Activated CD4-positive, alpha-beta memory T cell treated with anti-CD3 and anti-CD28 coated beads for 36 hours (primary cell): Measurements from ENCODE around the gene ROR2. TPM values are rescaled to one million over a fixed set of nuclear protein-coding genes. Genes with fewer than 3 reads are reported as not detected.
"Not testable (repeated sequence)": the region's sequence is repeated elsewhere in the genome, so short reads cannot be mapped to it uniquely, and the experiment has no call there.

ENCODE experiments used
- CTCF ChIA-PET: fragments of 350-600 bp; sonication (Branson Sonifier 250); formaldehyde crosslinking; loops from one replicate; lab custom pipeline; 2021; ENCODE audit warnings: antibody characterized with exemption, inconsistent platforms; lab: Charles Lee
- POLR2A ChIA-PET: fragments of 350-600 bp; sonication (Branson Sonifier 250); formaldehyde crosslinking; loops from one replicate; lab custom pipeline; 2021; ENCODE audit warnings: antibody characterized with exemption; lab: Charles Lee
- DNase-seq: peaks from one replicate; pipeline ENCODE4 v3.0.0-alpha.2; 2020
- H3K27ac Mint-ChIP-seq: one replicate; pipeline ENCODE4 v1.8.0; 2021; ENCODE audit warnings: mixed read lengths
- H3K27me3 Mint-ChIP-seq: one replicate; pipeline ENCODE4 v1.8.0; 2021; ENCODE audit warnings: mixed read lengths
- H3K36me3 Mint-ChIP-seq: one replicate; pipeline ENCODE4 v1.8.0; 2021; ENCODE audit warnings: mixed read lengths
- H3K4me1 Mint-ChIP-seq: one replicate; pipeline ENCODE4 v1.8.0; 2021; ENCODE audit warnings: low read depth, mixed read lengths
- H3K4me3 Mint-ChIP-seq: one replicate; pipeline ENCODE4 v1.8.0; 2021; ENCODE audit warnings: mild to moderate bottlenecking, mixed read lengths
- H3K9me3 Mint-ChIP-seq: one replicate; pipeline ENCODE4 v1.8.0; 2021; ENCODE audit warnings: mixed read lengths
- intact Hi-C: fragments of 100-400 bp; cut with micrococcal nuclease; formaldehyde crosslinking; loops from one replicate; pipeline ENCODE4 v1.15.1; 2023
- total RNA-seq, 2 experiments: library from RNA; stranded (reverse); gene quantifications; one replicate each; pipeline ENCODE4 v1.2.3, GENCODE V29; 2021

Gene ROR2
- total RNA-seq, 2 experiments from 2014 or later = 0.05 to 0.31 TPM

DNA sequence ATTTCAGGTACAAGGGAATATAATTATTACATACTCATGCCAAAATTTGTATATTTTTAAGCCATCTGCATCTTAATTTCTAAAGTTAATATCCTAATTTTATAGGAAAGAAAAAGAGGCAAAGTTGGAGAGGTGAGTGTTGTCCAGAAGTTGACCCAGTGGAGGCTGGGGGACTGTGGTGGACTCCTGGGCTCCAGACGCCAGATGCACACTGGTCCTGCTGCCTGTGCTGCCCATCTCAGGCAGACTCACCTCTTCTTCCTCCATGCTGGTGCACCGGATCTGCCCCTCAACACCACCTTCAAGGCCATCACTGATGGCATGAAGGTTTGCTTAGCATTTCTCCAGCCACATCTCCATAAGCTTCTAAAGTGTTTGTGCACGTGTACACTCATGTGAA, 305.6 kb downstream of the ROR2 start:
- peaks cover 8% of the 10 kb centered on the region for H3K9me3 Mint-ChIP-seq
- no peak overlapping the region for H3K4me3 Mint-ChIP-seq
- ChIA-PET CTCF (no interaction called here), POLR2A (no interaction called here)
- peaks cover 9% of the 10 kb centered on the region for H3K27me3 Mint-ChIP-seq
- H3K27ac Mint-ChIP-seq = no peak overlapping the region
- H3K4me1 Mint-ChIP-seq = no peaks in the 10 kb centered on the region
- DNase-seq = no peak
- intact Hi-C loops = no loop called here
- H3K36me3 Mint-ChIP-seq = no peaks in the 10 kb centered on the region

DNA sequence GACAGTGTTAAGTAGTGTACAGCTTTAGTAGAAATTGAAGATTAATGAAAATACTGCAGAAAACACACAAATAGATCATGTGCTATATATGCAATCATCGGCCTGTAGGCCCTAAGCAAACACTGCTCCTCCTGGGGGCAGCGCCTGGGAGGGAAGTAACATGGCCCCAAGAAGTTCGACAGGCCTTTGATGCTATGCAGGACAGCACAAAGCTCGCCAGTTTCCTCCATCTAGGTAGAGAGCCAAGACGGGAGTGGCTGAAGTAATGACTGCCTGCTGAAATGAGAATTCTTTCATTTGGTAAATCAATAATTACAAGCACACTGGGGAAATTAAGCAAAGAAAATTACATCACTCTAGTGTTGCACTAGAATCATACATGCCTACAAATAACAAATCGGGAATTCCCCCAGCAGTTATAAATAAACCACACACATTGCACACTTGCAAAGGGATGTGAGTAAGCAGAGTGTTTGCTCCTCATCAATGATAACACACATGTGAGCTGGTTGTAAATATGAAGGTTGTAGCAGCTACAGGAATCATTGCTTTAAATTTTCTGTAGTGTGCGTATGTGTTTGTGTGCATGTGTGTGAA, 306.4 kb downstream of the ROR2 start:
- intact Hi-C loops = no loop called here
- no peaks in the 10 kb centered on the region for H3K4me1 Mint-ChIP-seq

DNA sequence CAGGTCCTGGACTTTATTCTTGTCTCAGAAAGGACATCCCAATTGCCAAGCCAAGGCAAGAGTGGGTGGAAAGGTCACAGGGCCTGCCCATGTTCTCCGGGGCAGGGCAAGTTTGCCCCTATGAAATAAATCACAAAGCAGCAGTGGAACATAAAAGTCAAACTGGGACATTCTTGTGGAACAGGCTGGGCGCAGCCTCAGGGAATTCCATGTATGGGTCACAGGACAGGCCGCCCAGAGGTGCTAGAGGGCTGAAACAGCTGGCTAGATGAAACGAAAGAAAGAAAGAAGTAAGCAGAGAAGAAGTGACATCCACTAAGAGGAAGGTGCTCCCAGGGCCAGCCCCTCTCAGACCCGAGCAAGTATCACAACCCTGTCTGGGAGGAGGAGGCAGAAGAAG, 307.3 kb downstream of the ROR2 start:
- Mint-ChIP-seq H3K9me3 (peaks cover 8% of the 10 kb centered on the region), H3K4me1 (no peaks in the 10 kb centered on the region), H3K36me3 (no peaks in the 10 kb centered on the region), H3K4me3 (no peak overlapping the region), H3K27me3 (peaks cover 9% of the 10 kb centered on the region), H3K27ac (no peak overlapping the region)
- intact Hi-C loops = no loop called here
- no peak for DNase-seq
- CTCF ChIA-PET = no interaction called here
- POLR2A ChIA-PET = no interaction called here

More for the DNA sequence above, 306.4 kb downstream of the ROR2 start:
- Mint-ChIP-seq H3K27me3 (peaks cover 11% of the 10 kb centered on the region), H3K36me3 (no peaks in the 10 kb centered on the region), H3K9me3 (peaks cover 8% of the 10 kb centered on the region), H3K27ac (no peak overlapping the region), H3K4me3 (no peak overlapping the region)
- DNase-seq = no peak
- ChIA-PET POLR2A (no interaction called here), CTCF (no interaction called here)

DNA sequence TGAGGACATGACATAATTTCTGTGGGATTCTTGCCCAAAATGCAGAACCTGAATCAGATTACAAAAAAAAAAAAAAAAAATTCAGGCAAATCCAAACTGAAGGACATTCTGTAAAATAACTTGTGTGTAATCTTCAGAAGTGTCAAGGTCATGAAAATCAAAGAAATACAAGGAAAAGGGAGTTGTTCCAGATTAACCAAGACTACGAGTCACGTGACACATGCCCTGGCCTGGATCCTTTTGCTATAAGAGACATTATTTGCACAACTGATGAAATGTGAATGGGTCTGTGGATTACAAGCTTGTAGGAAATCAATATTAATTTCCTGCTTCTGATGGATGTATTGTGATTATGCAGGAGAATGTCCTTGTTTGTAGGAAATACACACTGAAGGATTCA, 309.6 kb downstream of the ROR2 start:
- H3K4me3 Mint-ChIP-seq = no peak overlapping the region
- intact Hi-C loops = no loop called here
- no peak for DNase-seq
- no peaks in the 10 kb centered on the region for H3K4me1 Mint-ChIP-seq
- ChIA-PET CTCF (no interaction called here), POLR2A (no interaction called here)
- H3K9me3 Mint-ChIP-seq = peaks cover 8% of the 10 kb centered on the region
- H3K27me3 Mint-ChIP-seq = peaks cover 3% of the 10 kb centered on the region
- H3K27ac Mint-ChIP-seq = no peak overlapping the region
- no peaks in the 10 kb centered on the region for H3K36me3 Mint-ChIP-seq

DNA sequence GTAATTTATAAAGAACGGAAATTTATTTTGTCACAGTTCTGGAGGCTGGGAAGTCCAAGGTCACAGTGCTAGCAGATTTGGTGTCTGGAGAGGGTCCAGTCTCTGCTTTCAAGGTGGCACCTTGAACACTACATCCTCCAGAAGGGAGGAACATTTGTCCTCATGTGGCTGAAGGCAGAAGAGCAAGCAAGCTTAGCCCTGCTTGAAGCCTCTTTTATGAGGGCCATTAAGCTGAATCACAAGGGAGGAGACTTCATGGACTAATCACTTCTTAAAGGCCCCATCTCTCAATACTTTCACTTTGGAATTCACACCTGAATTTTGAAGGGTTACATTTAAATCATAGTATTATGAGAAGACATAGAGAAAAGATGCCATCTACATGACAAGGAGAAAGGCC, 311.0 kb downstream of the ROR2 start:
- Mint-ChIP-seq H3K36me3 (no peaks in the 10 kb centered on the region), H3K9me3 (peaks cover 8% of the 10 kb centered on the region), H3K27ac (no peak overlapping the region), H3K4me3 (no peak overlapping the region), H3K27me3 (peaks cover 6% of the 10 kb centered on the region), H3K4me1 (no peaks in the 10 kb centered on the region)
- ChIA-PET POLR2A (no interaction called here), CTCF (interaction anchor here (0.8 kb wide), 1 partner anchor 13 kb away, joined by 4 read pairs; no protein-coding TSS in a partner anchor)
- no peak for DNase-seq
- intact Hi-C loops = no loop called here

DNA sequence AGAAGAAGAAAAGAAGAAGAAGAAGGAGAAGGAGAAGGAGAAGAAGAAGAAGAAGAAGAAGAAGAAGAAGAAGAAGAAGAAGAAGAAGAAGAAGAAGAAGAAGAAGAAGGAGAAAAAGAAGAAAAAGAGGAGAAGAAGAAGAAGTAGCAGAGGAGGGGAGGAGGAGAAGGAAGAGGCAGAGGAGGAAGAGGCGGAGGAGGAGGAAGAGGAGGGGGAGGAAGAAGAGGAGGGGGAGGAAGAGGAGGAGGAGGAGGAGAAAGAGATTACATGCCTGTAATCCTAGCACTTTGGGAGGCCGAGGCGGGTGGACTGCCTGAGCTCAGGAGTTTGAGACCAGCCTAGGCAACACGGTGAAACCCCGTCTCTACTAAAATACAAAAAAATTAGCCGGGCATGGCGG, 315.2 kb downstream of the ROR2 start:
- H3K36me3 Mint-ChIP-seq, H3K9me3 Mint-ChIP-seq, H3K4me1 Mint-ChIP-seq, H3K4me3 Mint-ChIP-seq, CTCF ChIA-PET, DNase-seq, H3K27ac Mint-ChIP-seq, intact Hi-C loops, POLR2A ChIA-PET: not testable (repeated sequence)
- H3K27me3 Mint-ChIP-seq = peaks cover 26% of the 10 kb centered on the region

DNA sequence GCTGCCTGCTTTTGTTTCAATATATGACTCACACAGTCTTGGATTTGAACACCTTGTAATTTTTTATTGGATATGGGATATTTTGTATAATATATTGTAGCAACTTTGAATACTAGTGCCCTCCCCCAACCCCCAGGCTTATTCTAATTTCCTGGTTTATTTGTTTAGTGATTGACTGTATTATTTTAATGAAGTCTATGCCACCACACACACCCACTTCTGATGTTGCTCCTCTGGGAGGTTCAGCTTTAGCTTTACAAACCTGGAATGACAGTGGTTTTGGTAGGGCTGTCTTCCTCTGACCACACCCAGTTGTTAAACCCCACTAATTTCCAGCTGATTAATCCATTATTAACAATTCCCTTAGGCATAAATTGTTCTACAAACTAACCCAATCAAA, 320.3 kb downstream of the ROR2 start:
- no peak overlapping the region for H3K4me3 Mint-ChIP-seq
- no peak for DNase-seq
- ChIA-PET CTCF (no interaction called here), POLR2A (no interaction called here)
- H3K9me3 Mint-ChIP-seq = peaks cover 6% of the 10 kb centered on the region
- H3K27ac Mint-ChIP-seq = no peak overlapping the region
- H3K4me1 Mint-ChIP-seq = no peaks in the 10 kb centered on the region
- H3K36me3 Mint-ChIP-seq = no peaks in the 10 kb centered on the region
- peaks cover 28% of the 10 kb centered on the region for H3K27me3 Mint-ChIP-seq
- intact Hi-C loops = no loop called here

DNA sequence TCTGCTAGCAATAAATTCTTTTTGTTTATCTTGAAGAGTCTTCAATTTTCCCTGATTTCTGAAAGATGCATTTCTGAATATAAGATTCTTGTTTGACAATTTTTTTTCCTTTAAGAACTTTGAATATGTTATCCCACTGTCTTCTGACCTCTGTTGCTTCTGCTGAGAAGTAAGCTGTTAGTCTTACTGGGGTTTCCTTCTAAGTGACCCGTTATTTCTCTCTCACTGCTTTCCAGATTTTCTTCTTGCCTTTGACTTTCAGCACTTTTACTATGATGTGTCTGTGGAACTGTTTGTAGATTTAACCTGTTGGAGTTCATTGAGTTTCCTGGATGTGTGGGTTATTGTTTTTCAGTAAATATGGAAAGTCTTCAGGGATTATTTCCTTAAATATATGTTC, 321.1 kb downstream of the ROR2 start:
- no peaks in the 10 kb centered on the region for H3K4me1 Mint-ChIP-seq
- peaks cover 25% of the 10 kb centered on the region for H3K27me3 Mint-ChIP-seq
- H3K36me3 Mint-ChIP-seq = no peaks in the 10 kb centered on the region
- ChIA-PET CTCF (no interaction called here), POLR2A (no interaction called here)
- DNase-seq = no peak
- peaks cover 6% of the 10 kb centered on the region for H3K9me3 Mint-ChIP-seq
- H3K27ac Mint-ChIP-seq = no peak overlapping the region
- H3K4me3 Mint-ChIP-seq = no peak overlapping the region
- intact Hi-C loops = no loop called here

DNA sequence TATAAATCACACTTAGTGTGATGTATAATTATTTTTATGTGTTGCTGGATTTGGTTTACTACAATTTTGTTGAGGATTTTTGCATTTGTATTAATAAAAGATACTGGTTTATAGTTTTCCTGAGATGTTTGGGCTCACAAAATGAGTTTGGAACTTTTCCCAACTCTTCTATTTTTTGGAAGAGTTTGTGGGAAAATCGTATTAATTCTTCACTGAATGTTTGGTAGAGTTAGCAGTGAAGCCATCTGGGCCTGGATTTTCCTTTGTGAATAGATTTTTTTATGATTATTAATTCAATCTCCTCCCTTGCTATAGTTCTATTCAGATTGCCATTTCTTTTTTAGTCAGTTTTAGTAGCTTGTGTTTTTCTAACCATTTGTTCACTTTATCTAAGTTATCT, 324.7 kb downstream of the ROR2 start:
- ChIA-PET CTCF (interaction anchor here (1.1 kb wide), 1 partner anchor 13 kb away, joined by 4 read pairs; no protein-coding TSS in a partner anchor), POLR2A (no interaction called here)
- Mint-ChIP-seq H3K9me3 (peaks cover 6% of the 10 kb centered on the region), H3K27me3 (peaks cover 9% of the 10 kb centered on the region), H3K4me1 (no peaks in the 10 kb centered on the region), H3K36me3 (no peaks in the 10 kb centered on the region), H3K4me3 (no peak overlapping the region), H3K27ac (no peak overlapping the region)
- DNase-seq = no peak
- intact Hi-C loops = no loop called here

DNA sequence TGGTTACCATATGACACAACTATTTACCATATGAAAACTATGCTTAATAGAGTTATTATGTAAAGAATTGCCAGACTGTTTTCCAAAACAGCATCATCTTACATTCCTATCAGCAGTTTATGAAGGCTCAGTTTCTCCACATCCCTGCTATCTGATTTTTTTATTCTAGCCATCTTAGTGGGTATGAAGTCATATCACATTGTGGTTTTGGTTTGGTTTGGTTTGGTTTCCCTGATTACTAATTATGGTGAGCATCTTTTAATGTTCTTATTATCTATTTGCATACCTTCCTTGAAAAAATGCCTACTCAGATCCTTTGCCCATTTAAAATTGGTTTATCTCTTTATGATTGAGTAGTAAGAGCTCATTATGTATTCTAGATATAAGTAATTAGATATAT, 327.0 kb downstream of the ROR2 start:
- DNase-seq = no peak
- H3K4me1 Mint-ChIP-seq = no peaks in the 10 kb centered on the region
- CTCF ChIA-PET = no interaction called here
- H3K9me3 Mint-ChIP-seq = no peaks in the 10 kb centered on the region
- no peak overlapping the region for H3K4me3 Mint-ChIP-seq
- peaks cover 14% of the 10 kb centered on the region for H3K27me3 Mint-ChIP-seq
- POLR2A ChIA-PET = no interaction called here
- H3K36me3 Mint-ChIP-seq = no peaks in the 10 kb centered on the region
- intact Hi-C loops = no loop called here
- H3K27ac Mint-ChIP-seq = no peak overlapping the region

DNA sequence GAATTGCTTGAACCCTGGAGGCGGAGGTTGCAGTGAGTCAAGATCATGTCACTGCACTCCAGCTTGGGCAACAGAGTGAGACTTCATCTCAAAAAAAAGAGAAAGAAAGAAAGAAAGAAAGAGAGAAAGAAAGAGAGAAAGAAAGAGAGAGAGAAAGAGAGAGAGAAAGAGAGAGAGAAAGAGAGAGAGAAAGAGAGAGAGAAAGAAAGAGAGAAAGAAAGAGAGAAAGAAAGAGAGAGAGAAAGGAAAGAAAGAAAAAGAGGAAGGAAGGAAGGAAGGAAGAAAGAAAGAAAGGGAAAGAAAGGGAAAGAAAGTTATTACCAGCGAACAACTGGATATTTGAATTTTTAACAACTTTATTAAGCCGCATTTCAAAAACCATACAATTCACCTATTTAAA, 327.9 kb downstream of the ROR2 start:
- CTCF ChIA-PET, H3K4me3 Mint-ChIP-seq, H3K27ac Mint-ChIP-seq, H3K9me3 Mint-ChIP-seq, DNase-seq, POLR2A ChIA-PET, intact Hi-C loops, H3K36me3 Mint-ChIP-seq, H3K4me1 Mint-ChIP-seq: not testable (repeated sequence)
- H3K27me3 Mint-ChIP-seq = peaks cover 14% of the 10 kb centered on the region

DNA sequence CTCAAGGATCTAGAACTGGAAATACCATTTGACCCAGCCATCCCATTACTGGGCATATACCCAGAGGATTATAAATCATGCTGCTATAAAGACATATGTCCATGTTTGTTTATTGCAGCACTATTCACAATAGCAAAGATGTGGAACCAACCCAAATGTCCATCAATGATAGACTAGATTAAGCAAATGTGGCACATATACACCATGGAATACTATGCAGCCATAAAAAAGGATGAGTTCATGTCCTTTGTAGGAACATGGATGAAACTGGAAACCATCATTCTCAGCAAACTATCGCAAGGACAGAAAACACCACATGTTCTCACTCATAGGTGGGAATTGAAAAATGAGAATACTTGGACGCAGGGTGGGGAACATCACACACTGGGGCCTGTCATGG, 336.0 kb downstream of the ROR2 start:
- H3K4me3 Mint-ChIP-seq, H3K9me3 Mint-ChIP-seq, H3K4me1 Mint-ChIP-seq, POLR2A ChIA-PET, H3K36me3 Mint-ChIP-seq, intact Hi-C loops, CTCF ChIA-PET, H3K27ac Mint-ChIP-seq, H3K27me3 Mint-ChIP-seq, DNase-seq: not testable (repeated sequence)

DNA sequence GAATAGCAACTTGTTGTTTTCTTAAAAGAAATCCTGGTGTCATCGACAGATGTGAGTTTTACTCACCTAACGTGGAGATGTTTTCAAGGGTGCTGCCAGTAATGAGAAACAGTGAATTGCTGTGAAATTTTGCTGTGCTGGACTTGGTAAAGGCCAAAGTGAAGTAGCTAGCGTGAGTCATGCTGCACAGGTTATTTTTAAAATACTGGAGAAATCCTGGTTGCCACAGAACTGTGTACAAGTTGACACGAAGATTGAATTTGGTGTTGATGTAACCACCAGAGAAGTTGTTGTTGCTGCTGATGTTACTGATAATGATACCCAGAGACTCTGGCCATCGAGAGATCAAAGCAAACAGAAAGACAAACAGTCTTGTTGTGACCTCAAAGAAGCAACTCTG, 338.4 kb downstream of the ROR2 start:
- intact Hi-C loops = no loop called here
- H3K36me3 Mint-ChIP-seq = no peaks in the 10 kb centered on the region
- POLR2A ChIA-PET = no interaction called here
- peaks cover 7% of the 10 kb centered on the region for H3K27me3 Mint-ChIP-seq
- no peak for DNase-seq
- CTCF ChIA-PET = interaction anchor here (0.7 kb wide), 1 partner anchor 117 kb away, joined by 3 read pairs; no protein-coding TSS in a partner anchor
- no peaks in the 10 kb centered on the region for H3K9me3 Mint-ChIP-seq
- no peak overlapping the region for H3K27ac Mint-ChIP-seq
- H3K4me1 Mint-ChIP-seq = no peaks in the 10 kb centered on the region
- H3K4me3 Mint-ChIP-seq = no peak overlapping the region
